Adrenal gland (tissue), 12 donors: Measurements from ENCODE around the gene ERC1. TPM values are rescaled to one million over a fixed set of nuclear protein-coding genes. Genes with fewer than 3 reads are reported as not detected.

Experiments used
- DNase-seq, 7 donors: peaks; one replicate each; pipeline ENCODE4 v3.0.0-alpha.2; 2019 to 2020
- H3K27ac ChIP-seq, 5 donors: fragments of 200-600 bp; sonication (generic) in 4 of 5; 1 replicate in 3 of 5; 2 replicates in 2 of 5; pipeline versions ENCODE4 v1.5.1 to v1.8.0; 2016 to 2020; ENCODE audit warnings: mild to moderate bottlenecking in 1 of 5
- H3K27me3 ChIP-seq: fragments of 200-600 bp; 2 replicates; pipeline ENCODE4 v1.8.0; 2021
- H3K36me3 ChIP-seq, 2 donors: fragments of 200-600 bp; replicated peaks in 1 of 2; 1 replicate in 1 of 2; 2 replicates in 1 of 2; pipeline versions ENCODE4 v1.5.1 to v1.8.0; 2018 to 2022
- H3K4me1 ChIP-seq, 2 donors: fragments of 200-600 bp; replicated peaks in 1 of 2; 1 replicate in 1 of 2; 2 replicates in 1 of 2; pipeline versions ENCODE4 v1.5.1 to v1.8.0; 2018 to 2021
- H3K4me3 ChIP-seq, 4 donors: fragments of 200-600 bp; sonication (generic) in 3 of 4; one replicate each; pipeline ENCODE4 v1.5.1; 2016 to 2018
- H3K9me3 ChIP-seq, 3 donors: fragments of 200-600 bp; sonication (generic) in 1 of 3; replicated peaks in 1 of 3; 1 replicate in 2 of 3; 2 replicates in 1 of 3; pipeline versions ENCODE4 v1.5.1 to v1.8.0; 2016 to 2021
- POLR2A ChIP-seq, 2 donors: fragments of 450-650 bp; IDR thresholded peaks; one replicate each; pipeline ENCODE4 v1.6.1; 2017; ENCODE audit warnings: antibody characterized with exemption in 2 of 2, mild to moderate bottlenecking in 2 of 2, moderate library complexity in 1 of 2
- WGBS, 4 donors: extraction: QIAGEN DNeasy Blood & Tissue Kit in 2 of 4; methylation state at CpG; one replicate each; pipeline versions ENCODE4 v1.1.5 to v1.1.7; 2013 to 2017; 5-methylcytosine and 5-hydroxymethylcytosine counted together
- intact Hi-C, 2 donors: fragments of 100-400 bp; cut with DNase I; formaldehyde crosslinking; loops; one replicate each; pipeline versions ENCODE4 v1.14.1 to v1.15.0; 2022 to 2023
- polyA plus RNA-seq, 3 donors: library from polyadenylated mRNA; stranded (reverse); fragments of 200-250 nt in 2 of 3; fragments of 350-450 nt in 1 of 3; fragmentation: Illumina TruSeq in 1 of 3; extraction: RNeasy Lipid Tissue Mini Kit (QIAGEN cat#74804) in 1 of 3; gene quantifications; one replicate each; pipeline ENCODE4 v1.2.3, GENCODE V29; 2013 to 2014
- total RNA-seq, 9 donors: library from RNA; depleted of rRNA in 4 of 9; stranded (reverse); fragments of >200 nt in 4 of 9; fragments of 120-200 nt in 1 of 9; fragmentation: NEBNext Ultra II Directional in 1 of 9; extraction: Animal tissue kit (Norgen Biotek cat#: 25700) in 1 of 9; gene quantifications; one replicate each; pipeline versions ENCODE4 v1.1.0 to v1.2.4, GENCODE V29; 2013 to 2023
- TF ChIP-seq, protein P1 (sequence below), 6 experiments: fragments of 450-650 bp in 4 of 6; fragments of 200-600 bp in 2 of 6; sonication (generic) in 1 of 6; IDR thresholded peaks; 1 replicate in 5 of 6; 2 replicates in 1 of 6; pipeline versions ENCODE4 v1.5.1 to v1.8.0; 2016 to 2021; ENCODE audit warnings: antibody characterized with exemption in 6 of 6, mild to moderate bottlenecking in 2 of 6, moderate library complexity in 1 of 6
- donor health status: healthy with polysubstance abuse.
- donor health status: Bipolar disorder and iron deficiency.
- donor health status: DM: yes; HTN: yes; CAD: no.
- donor health status: DM: no; HTN: no; CAD: no.
- donor health status: DM: no; HTN: no; CAD: no.
- donor health status: DM: yes; HTN: yes; CAD: no.

ERC1 gene
- total and polyA plus RNA-seq, 12 donors: 4.1 to 79.5 (median 40.2) TPM

- no peaks in the 10 kb centered on the region for H3K9me3 ChIP-seq
- no peak for DNase-seq
- 67 to 79% (median 78%) methylated on average over 4 of the region's 4 CpGs for WGBS, 4 donors
- TF ChIP-seq POLR2A (IDR thresholded peaks at IDR 0.05): no peak
- TF ChIP-seq, protein P1, sequence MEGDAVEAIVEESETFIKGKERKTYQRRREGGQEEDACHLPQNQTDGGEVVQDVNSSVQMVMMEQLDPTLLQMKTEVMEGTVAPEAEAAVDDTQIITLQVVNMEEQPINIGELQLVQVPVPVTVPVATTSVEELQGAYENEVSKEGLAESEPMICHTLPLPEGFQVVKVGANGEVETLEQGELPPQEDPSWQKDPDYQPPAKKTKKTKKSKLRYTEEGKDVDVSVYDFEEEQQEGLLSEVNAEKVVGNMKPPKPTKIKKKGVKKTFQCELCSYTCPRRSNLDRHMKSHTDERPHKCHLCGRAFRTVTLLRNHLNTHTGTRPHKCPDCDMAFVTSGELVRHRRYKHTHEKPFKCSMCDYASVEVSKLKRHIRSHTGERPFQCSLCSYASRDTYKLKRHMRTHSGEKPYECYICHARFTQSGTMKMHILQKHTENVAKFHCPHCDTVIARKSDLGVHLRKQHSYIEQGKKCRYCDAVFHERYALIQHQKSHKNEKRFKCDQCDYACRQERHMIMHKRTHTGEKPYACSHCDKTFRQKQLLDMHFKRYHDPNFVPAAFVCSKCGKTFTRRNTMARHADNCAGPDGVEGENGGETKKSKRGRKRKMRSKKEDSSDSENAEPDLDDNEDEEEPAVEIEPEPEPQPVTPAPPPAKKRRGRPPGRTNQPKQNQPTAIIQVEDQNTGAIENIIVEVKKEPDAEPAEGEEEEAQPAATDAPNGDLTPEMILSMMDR (IDR thresholded peaks at IDR 0.05): no peak
- peaks cover 0 to 5% of the 10 kb centered on the region in 2 donors for H3K4me1 ChIP-seq
- H3K36me3 ChIP-seq: no peaks in the 10 kb centered on the region
- H3K27me3 ChIP-seq: no peaks in the 10 kb centered on the region
- H3K27ac ChIP-seq: no peak overlapping the region
- no peak overlapping the region for H3K4me3 ChIP-seq
- intact Hi-C loops: no loop called here
These were observed 433.8 kb downstream of the ERC1 start for GRCh38 chr12:1424674-1425395.

GRCh38 chr12:1425396-1425729, 434.3 kb downstream of the ERC1 start:
- TF ChIP-seq, protein P1 (IDR thresholded peaks at IDR 0.05): no peak
- TF ChIP-seq POLR2A (IDR thresholded peaks at IDR 0.05): no peak
- Histone ChIP-seq H3K27ac (no peak overlapping the region), H3K4me1 (peaks cover 0 to 5% of the 10 kb centered on the region in 2 donors), H3K9me3 (no peaks in the 10 kb centered on the region), H3K27me3 (no peaks in the 10 kb centered on the region), H3K4me3 (no peak overlapping the region), H3K36me3 (no peaks in the 10 kb centered on the region)
- no peak for DNase-seq
- intact Hi-C loops: no loop called here
- 90 to 99% (median 95%) methylated on average over 3 of the region's 3 CpGs for WGBS, 4 donors

DNA sequence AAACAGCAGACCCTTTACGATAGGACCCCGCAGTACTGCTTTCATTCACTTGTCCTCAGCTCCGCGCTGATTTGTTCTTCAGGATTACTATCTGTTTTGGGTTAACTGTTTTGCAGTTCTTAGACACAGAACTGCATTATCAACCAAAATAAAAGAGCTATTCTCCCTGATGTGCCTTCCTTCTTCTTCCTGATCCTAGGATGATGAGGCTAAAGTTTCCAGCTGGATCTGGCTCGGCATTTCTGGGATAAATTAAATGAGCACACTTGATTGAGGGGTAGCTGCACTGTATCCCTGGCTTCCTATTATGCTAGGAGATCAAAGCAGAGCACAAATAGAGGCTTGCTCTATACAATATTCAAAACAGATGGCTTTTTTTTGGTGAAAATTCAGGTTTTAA, 437.6 kb downstream of the ERC1 start:
- no peak for DNase-seq
- Histone ChIP-seq H3K9me3 (no peaks in the 10 kb centered on the region), H3K27me3 (no peaks in the 10 kb centered on the region), H3K27ac (no peak overlapping the region), H3K4me3 (no peak overlapping the region), H3K4me1 (peaks cover 0 to 5% of the 10 kb centered on the region in 2 donors), H3K36me3 (no peaks in the 10 kb centered on the region)
- no peak for TF ChIP-seq POLR2A (IDR thresholded peaks at IDR 0.05)
- TF ChIP-seq, protein P1 (IDR thresholded peaks at IDR 0.05): no peak
- WGBS, 4 donors: 95 to 96% (median 96%) methylated on average over 5 of the region's 5 CpGs
- intact Hi-C loops: no loop called here

DNA sequence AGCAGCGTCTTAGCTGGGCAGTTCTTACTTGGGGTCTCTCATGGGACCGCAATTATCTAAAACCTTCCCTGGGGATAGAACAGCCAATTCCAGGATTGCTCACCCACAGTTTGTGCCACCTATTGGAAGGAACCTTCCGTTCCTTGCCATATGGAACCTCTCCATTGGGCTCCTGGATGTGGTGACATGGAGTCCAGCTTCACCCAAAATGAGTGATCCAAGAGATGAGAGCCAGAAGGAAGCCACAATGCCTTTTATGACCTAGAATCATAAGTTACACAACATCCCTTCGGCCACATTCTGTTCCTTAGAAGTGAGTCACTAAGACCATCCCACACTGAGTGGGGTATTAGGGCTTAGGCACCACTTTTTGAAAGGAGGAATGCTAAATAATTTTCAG, 439.0 kb downstream of the ERC1 start:
- Histone ChIP-seq H3K27me3 (no peaks in the 10 kb centered on the region), H3K27ac (no peak overlapping the region), H3K4me1 (no peaks in the 10 kb centered on the region), H3K36me3 (no peaks in the 10 kb centered on the region), H3K9me3 (no peaks in the 10 kb centered on the region), H3K4me3 (no peak overlapping the region)
- intact Hi-C loops: no loop called here
- whole genome bisulfite sequencing, 4 donors: 73 to 87% (median 84%) methylated on average over 4 of the region's 4 CpGs
- DNase-seq: no peak
- TF ChIP-seq, protein P1 (IDR thresholded peaks at IDR 0.05): no peak
- no peak for TF ChIP-seq POLR2A (IDR thresholded peaks at IDR 0.05)
